SH-SY5Y (cell line): ENCODE results near the gene PFN1.

Source experiments
- GATA2 ChIP-seq: IDR thresholded peaks from 2 replicates; pipeline ENCODE4 v1.6.1; 2011; ENCODE audit warnings: mild to moderate bottlenecking, low read depth, low read length
- GATA3 ChIP-seq: IDR thresholded peaks from 2 replicates; pipeline ENCODE4 v1.6.1; 2011; ENCODE audit warnings: low read depth, mild to moderate bottlenecking, low read length, moderate library complexity

The PFN1 gene

DNA sequence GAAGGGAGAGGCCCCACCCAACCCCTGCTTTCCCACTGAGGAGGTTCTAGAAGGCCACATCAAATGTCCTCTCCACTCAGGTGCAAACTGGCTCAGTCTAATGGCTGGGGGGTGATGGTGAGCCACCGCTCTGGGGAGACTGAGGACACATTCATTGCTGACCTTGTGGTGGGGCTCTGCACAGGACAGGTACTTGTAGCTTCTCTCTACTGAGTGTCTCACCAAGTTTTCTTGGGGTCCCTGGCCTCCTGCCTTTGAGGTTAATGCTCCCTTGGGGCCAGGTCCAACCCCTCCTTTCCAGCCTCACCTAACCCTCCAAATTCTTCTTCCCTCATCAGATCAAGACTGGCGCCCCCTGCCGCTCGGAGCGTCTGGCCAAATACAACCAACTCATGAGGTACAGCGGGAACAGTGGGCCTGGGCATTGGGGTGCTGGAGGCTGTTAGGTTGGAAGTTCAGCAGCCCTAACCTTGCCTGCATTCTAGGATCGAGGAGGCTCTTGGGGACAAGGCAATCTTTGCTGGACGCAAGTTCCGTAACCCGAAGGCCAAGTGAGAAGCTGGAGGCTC, 8.2 kb upstream of the PFN1 start:
- TF ChIP-seq GATA3 (no peak), GATA2 (no peak)

DNA sequence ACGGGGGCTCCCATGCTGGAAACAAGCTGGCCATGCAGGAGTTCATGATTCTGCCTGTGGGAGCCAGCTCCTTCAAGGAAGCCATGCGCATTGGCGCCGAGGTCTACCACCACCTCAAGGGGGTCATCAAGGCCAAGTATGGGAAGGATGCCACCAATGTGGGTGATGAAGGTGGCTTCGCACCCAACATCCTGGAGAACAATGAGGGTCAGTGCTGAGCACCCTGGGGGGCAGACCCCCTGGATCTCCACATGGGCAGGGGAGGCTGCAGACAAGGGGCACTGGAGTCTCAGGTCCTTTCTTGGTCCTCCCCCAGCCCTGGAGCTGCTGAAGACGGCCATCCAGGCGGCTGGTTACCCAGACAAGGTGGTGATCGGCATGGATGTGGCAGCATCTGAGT, 6.8 kb upstream of the PFN1 start:
- TF ChIP-seq GATA3 (no peak), GATA2 (no peak)

DNA sequence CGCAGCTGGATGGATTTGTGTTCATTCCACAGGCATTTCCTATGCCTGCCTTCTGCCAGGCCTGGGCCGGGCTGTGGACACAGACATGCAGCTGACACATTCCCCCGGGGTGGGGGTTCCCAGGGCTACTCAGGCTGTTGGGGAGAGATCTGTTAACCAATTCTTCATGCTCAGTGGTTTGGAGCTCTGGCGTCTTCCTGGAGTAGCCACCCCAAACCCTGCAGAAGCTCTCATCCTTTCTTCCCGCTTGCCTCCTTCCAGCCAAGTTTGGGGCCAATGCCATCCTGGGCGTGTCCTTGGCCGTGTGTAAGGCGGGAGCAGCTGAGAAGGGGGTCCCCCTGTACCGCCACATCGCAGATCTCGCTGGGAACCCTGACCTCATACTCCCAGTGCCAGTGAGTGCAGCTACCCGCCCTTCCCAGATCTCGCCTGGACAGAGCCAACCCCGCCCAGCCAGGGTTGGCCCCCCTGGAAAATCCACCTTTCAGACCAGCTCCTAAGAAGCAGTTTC, 5.2 kb upstream of the PFN1 start:
- TF ChIP-seq GATA3 (no peak), GATA2 (no peak)

DNA sequence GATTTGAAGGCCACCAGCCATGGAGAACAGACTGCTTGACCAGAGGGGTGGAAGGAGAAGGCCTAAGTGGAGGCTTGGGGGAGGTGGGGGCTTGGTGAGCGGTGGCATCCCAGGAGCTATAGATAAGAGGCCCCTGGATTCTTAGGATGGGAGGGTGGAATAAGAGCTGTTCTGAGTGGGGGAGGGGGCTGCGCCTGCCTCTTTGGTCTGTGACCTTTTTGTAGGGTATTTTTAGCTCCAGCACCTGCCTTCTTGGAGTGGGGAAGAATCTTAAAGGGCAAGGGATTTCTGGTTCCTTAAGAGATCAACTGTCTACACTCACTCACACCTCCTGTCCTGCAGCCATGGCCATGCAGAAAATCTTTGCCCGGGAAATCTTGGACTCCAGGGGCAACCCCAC, 3.2 kb upstream of the PFN1 start:
- TF ChIP-seq GATA2, result no peak
- no peak for TF ChIP-seq GATA3

- TF ChIP-seq GATA3, result no peak
- TF ChIP-seq GATA2, result no peak
Observed at GRCh38 chr17:4950746-4951204, 2.4 kb upstream of the PFN1 start, which contains the start of gene ENO3. TSS of gene ENO3 (plus strand) at chr17:4951119. CDS start at chr17:4951830, 711 bp downstream.

DNA sequence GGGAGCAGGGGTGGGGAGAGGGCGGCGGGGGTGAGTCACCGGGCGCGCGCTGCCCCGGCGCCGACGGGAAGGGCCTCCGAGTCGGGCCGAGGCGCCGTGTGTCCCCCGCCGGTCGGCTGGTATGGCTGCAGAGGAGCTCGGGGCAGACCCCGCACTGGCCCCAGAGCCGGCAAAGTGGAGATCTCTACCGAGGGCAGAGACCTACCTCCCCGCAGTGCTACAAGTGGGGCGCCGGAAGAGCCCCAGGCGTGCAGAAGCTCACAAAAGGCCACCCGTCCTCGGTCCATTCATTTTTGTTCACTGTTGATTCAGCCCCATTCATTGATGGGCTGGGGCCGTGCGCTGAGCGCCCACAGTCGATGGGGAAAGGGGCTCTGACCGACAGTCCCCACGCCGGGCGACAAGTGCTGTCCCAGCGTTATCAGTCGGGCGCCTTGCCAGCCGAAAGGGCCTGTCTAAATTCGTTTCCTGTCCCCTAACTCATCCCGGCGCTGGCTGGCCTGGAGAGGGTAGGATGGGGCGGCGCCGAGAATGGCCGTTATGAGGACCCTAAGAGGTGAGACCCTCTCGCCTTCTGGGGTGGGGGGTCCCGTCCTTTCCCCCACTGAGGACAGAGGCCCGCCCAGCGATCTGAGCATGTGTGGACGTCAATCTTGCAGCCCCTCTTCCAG, 1.9 kb upstream of the PFN1 start:
- TF ChIP-seq GATA2, result peak; percentile 85
- no peak for TF ChIP-seq GATA3

- TF ChIP-seq GATA2 (no peak), GATA3 (no peak)
Observed at GRCh38 chr17:4949321-4950074, 1.2 kb upstream of the PFN1 start.

- TF ChIP-seq GATA3 (no peak), GATA2 (no peak)
Observed at GRCh38 chr17:4948931-4949320, 596 bp upstream of the PFN1 start.

- TF ChIP-seq GATA3 (no peak), GATA2 (no peak)
Observed at GRCh38 chr17:4947411-4948165, 742 bp downstream of the PFN1 start.

- TF ChIP-seq GATA2, result no peak
- TF ChIP-seq GATA3, result no peak
Observed at GRCh38 chr17:4947010-4947410, 1.3 kb downstream of the PFN1 start.

- TF ChIP-seq GATA2 (no peak), GATA3 (no peak)
Observed at GRCh38 chr17:4946312-4946976, 1.9 kb downstream of the PFN1 start.

DNA sequence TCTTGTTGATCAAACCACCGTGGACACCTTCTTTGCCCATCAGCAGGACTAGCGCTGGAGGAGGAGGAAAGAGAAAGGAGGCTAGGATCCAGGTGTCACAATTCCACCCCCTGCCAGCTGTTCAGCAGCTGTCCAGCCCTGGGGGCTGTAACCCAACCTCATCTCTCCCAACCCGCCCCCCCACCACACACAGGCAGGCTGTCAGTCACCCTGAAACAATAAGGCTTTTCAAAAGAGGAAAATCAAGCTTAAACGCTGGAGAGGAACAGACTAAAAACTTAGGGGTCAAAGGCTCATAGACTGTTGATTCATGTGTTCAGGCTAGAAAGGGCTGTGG, 2.4 kb downstream of the PFN1 start:
- TF ChIP-seq GATA3 (no peak), GATA2 (no peak)

- TF ChIP-seq GATA3 (no peak), GATA2 (no peak)
Observed at GRCh38 chr17:4945176-4945943, 3.0 kb downstream of the PFN1 start.
